IMR-90 (cell line): Measurements from ENCODE around the gene PRRC2A. TPM values are rescaled to one million over a fixed set of nuclear protein-coding genes. Genes with fewer than 3 reads are reported as not detected.

Experiments used
- ATAC-seq: fragments of 200-7000 bp; cut with Tn5 transposase; 2 replicates; pipeline ENCODE4 v1.9.1; 2020; ENCODE audit warnings: low read depth, mild to moderate bottlenecking, moderate library complexity
- BruUV-seq: library from RNA; stranded (reverse); fragments of 400-500 nt; replicated peaks from 2 replicates; lab custom pipeline; 2021; lab: Mats Ljungman, UMichigan
- CTCF ChIA-PET: fragments of 300-600 bp; formaldehyde crosslinking; extraction: SDS; loops from one replicate; lab custom pipeline; 2021; ENCODE audit warnings: antibody characterized with exemption; lab: Yijun Ruan, JAX
- POLR2A ChIA-PET: fragments of 300-600 bp; sonication (Branson Sonifier 250); formaldehyde crosslinking; loops from one replicate; lab custom pipeline; 2022; ENCODE audit warnings: antibody characterized with exemption; ENCODE audit not compliant: unreplicated experiment; lab: Charles Lee
- DNase-seq: peaks from one replicate; pipeline ENCODE4 v3.0.0; 2013
- H2AFZ ChIP-seq: replicated peaks from 2 replicates; pipeline ENCODE3; 2013; ENCODE audit warnings: low read length, mild to moderate bottlenecking; ENCODE audit not compliant: poor library complexity
- H2AK5ac ChIP-seq: 2 replicates; pipeline ENCODE4 v1.6.1; 2013; ENCODE audit warnings: low read depth, low read length, inconsistent platforms
- H2AK9ac ChIP-seq: replicated peaks from 2 replicates; pipeline ENCODE3; 2013; ENCODE audit warnings: mild to moderate bottlenecking, low read depth, low read length, moderate library complexity; ENCODE audit not compliant: poor library complexity
- H2BK120ac ChIP-seq: 2 replicates; pipeline ENCODE4 v1.6.1; 2013; ENCODE audit warnings: low read depth, low read length, inconsistent platforms
- H2BK15ac ChIP-seq: 3 replicates; pipeline ENCODE4 v1.6.1; 2013; ENCODE audit warnings: low read depth, low read length, inconsistent platforms
- H2BK20ac ChIP-seq: 2 replicates; pipeline ENCODE4 v1.6.1; 2013; ENCODE audit warnings: low read depth, mild to moderate bottlenecking, inconsistent platforms, low read length, moderate library complexity
- H2BK5ac ChIP-seq: 2 replicates; pipeline ENCODE4 v1.6.1; 2013; ENCODE audit warnings: mild to moderate bottlenecking, low read depth, low read length, inconsistent platforms; ENCODE audit not compliant: poor library complexity, severe bottlenecking
- H3K14ac ChIP-seq: replicated peaks from 2 replicates; pipeline ENCODE4 v1.6.1; 2013; ENCODE audit warnings: low read depth, low read length, inconsistent platforms
- H3K18ac ChIP-seq: 2 replicates; pipeline ENCODE4 v1.6.1; 2013; ENCODE audit warnings: low read depth, low read length, control low read depth
- H3K23ac ChIP-seq: 2 replicates; pipeline ENCODE4 v1.6.1; 2013; ENCODE audit warnings: low read depth, low read length, inconsistent platforms
- H3K27ac ChIP-seq: 2 replicates; pipeline ENCODE4 v1.5.1; 2013; ENCODE audit warnings: mild to moderate bottlenecking, control low read depth, low read length; ENCODE audit not compliant: insufficient read depth
- H3K27me3 ChIP-seq: 2 replicates; pipeline ENCODE4 v1.6.1; 2013; ENCODE audit warnings: low read length; ENCODE audit not compliant: control insufficient read depth, insufficient read depth
- H3K36me3 ChIP-seq: 2 replicates; pipeline ENCODE4 v1.6.1; 2013; ENCODE audit warnings: low read length, mixed read lengths; ENCODE audit not compliant: control insufficient read depth, insufficient read depth
- H3K4ac ChIP-seq: 2 replicates; pipeline ENCODE4 v1.6.1; 2013; ENCODE audit warnings: low read depth, low read length, inconsistent platforms
- H3K4me1 ChIP-seq: 2 replicates; pipeline ENCODE4 v1.6.1; 2013; ENCODE audit warnings: low read length, mixed read lengths; ENCODE audit not compliant: control insufficient read depth, insufficient read depth
- H3K4me2 ChIP-seq: 2 replicates; pipeline ENCODE4 v1.6.1; 2013; ENCODE audit warnings: low read depth, mild to moderate bottlenecking, control low read depth, low read length, moderate library complexity
- H3K4me3 ChIP-seq: 2 replicates; pipeline ENCODE4 v1.5.1; 2013; ENCODE audit warnings: low read depth, mild to moderate bottlenecking, control low read depth, low read length, moderate library complexity; ENCODE audit not compliant: insufficient read depth
- H3K56ac ChIP-seq: 2 replicates; pipeline ENCODE4 v1.6.1; 2013; ENCODE audit warnings: low read length, inconsistent platforms; ENCODE audit not compliant: insufficient read depth; ENCODE audit errors: extremely low read depth
- H3K79me1 ChIP-seq, 2 experiments: 2 replicates each; pipeline ENCODE4 v1.6.1; 2013; ENCODE audit warnings: low read length in 2 of 2, inconsistent platforms in 1 of 2, low read depth in 1 of 2
- H3K9ac ChIP-seq: 2 replicates; pipeline ENCODE4 v1.6.1; 2013; ENCODE audit warnings: low read depth, low read length, control low read depth
- H3K9me1 ChIP-seq: 2 replicates; pipeline ENCODE4 v1.6.1; 2013; ENCODE audit warnings: low read length, inconsistent platforms; ENCODE audit not compliant: insufficient read depth
- H3K9me3 ChIP-seq: 2 replicates; pipeline ENCODE4 v1.6.1; 2013; ENCODE audit warnings: low read length; ENCODE audit not compliant: control insufficient read depth, insufficient read depth
- H4K20me1 ChIP-seq: 2 replicates; pipeline ENCODE4 v1.6.1; 2013; ENCODE audit warnings: low read length, inconsistent platforms; ENCODE audit not compliant: insufficient read depth
- H4K5ac ChIP-seq: 2 replicates; pipeline ENCODE4 v1.6.1; 2013; ENCODE audit warnings: mild to moderate bottlenecking, low read depth, low read length, control low read depth
- H4K8ac ChIP-seq, 2 experiments: 2 replicates each; pipeline ENCODE4 v1.6.1; 2013; ENCODE audit warnings: low read depth in 2 of 2, low read length in 2 of 2, control low read depth in 1 of 2, inconsistent platforms in 1 of 2
- H4K91ac ChIP-seq: 2 replicates; pipeline ENCODE4 v1.6.1; 2013; ENCODE audit warnings: low read depth, low read length, inconsistent platforms; ENCODE audit not compliant: insufficient read depth
- BHLHE40 ChIP-seq: fragments of 150-350 bp; IDR thresholded peaks from 2 replicates; pipeline ENCODE4 v1.6.1; 2016; ENCODE audit warnings: mild to moderate bottlenecking, low read depth, low read length
- CEBPB ChIP-seq: IDR thresholded peaks from 2 replicates; pipeline ENCODE4 v1.6.1; 2012; ENCODE audit warnings: low read depth, low read length, improper control_type of control experiment
- CHD1 ChIP-seq: IDR thresholded peaks from 2 replicates; pipeline ENCODE4 v1.6.1; 2012; ENCODE audit warnings: low read depth, low read length, improper control_type of control experiment
- ELK1 ChIP-seq: fragments of 150-350 bp; IDR thresholded peaks from 2 replicates; pipeline ENCODE4 v1.6.1; 2016; ENCODE audit warnings: low read depth, mild to moderate bottlenecking, low read length, moderate library complexity, borderline replicate concordance
- FOS ChIP-seq: fragments of 150-350 bp; IDR thresholded peaks from 2 replicates; pipeline ENCODE4 v1.6.1; 2016; ENCODE audit warnings: low read depth, low read length
- MAZ ChIP-seq: IDR thresholded peaks from 2 replicates; pipeline ENCODE4 v1.6.1; 2012; ENCODE audit warnings: low read depth, mild to moderate bottlenecking, low read length, improper control_type of control experiment, moderate library complexity, borderline replicate concordance
- MXI1 ChIP-seq: IDR thresholded peaks from 2 replicates; pipeline ENCODE4 v1.6.1; 2012; ENCODE audit warnings: low read depth, mild to moderate bottlenecking, low read length, moderate library complexity, borderline replicate concordance
- POLR2A ChIP-seq: IDR thresholded peaks from 2 replicates; pipeline ENCODE4 v1.6.1; 2012; ENCODE audit warnings: mild to moderate bottlenecking, low read depth, low read length
- RFX5 ChIP-seq: IDR thresholded peaks from 2 replicates; pipeline ENCODE4 v1.8.0; 2012; ENCODE audit warnings: low read depth, mild to moderate bottlenecking, low read length, moderate library complexity
- SMC3 ChIP-seq: fragments of 150-350 bp; IDR thresholded peaks from 2 replicates; pipeline ENCODE4 v1.6.1; 2016; ENCODE audit warnings: low read depth, mild to moderate bottlenecking, antibody characterized with exemption, low read length, moderate library complexity
- USF2 ChIP-seq: fragments of 150-350 bp; IDR thresholded peaks from 2 replicates; pipeline ENCODE4 v1.6.1; 2017; ENCODE audit warnings: mild to moderate bottlenecking, antibody characterized with exemption, low read length, low read depth
- WGBS, 2 experiments: methylation state at CpG; one replicate each; pipeline versions ENCODE4 v1.1.5 to v1.1.7; 2013; ENCODE audit warnings: missing lambda C conversion rate in 2 of 2; ENCODE audit not compliant: insufficient read length in 1 of 2; ENCODE audit errors: extremely low coverage in 2 of 2; 5-methylcytosine and 5-hydroxymethylcytosine counted together
- dilution Hi-C: fragments of 300-500 bp; cut with HindIII; formaldehyde crosslinking; loops from one replicate; pipeline ENCODE4 v1.14.3; 2018; ENCODE audit warnings: low sequenced_read_pairs; ENCODE audit not compliant: unreplicated experiment
- in situ Hi-C: fragments of 300-500 bp; cut with MboI; formaldehyde crosslinking; loops from 3 replicates; pipeline ENCODE4 v1.14.3; 2019; ENCODE audit warnings: low sequenced_read_pairs, inconsistent platforms, mixed read lengths
- intact Hi-C: fragments of 100-400 bp; cut with micrococcal nuclease; formaldehyde crosslinking; loops from 2 replicates; pipeline ENCODE4 v1.10.0; 2022
- polyA plus RNA-seq, 3 experiments: library from polyadenylated mRNA; depleted of rRNA; stranded (reverse); fragments of >200 nt; gene quantifications; 2 replicates each; pipeline ENCODE4 v1.2.3, GENCODE V29; 2012; ENCODE audit warnings: low replicate concordance in 1 of 3
- total RNA-seq: library from RNA; depleted of rRNA; stranded (reverse); fragments of >200 nt; gene quantifications from 2 replicates; pipeline ENCODE4 v1.2.3, GENCODE V29; 2012

Gene PRRC2A
- total and polyA plus RNA-seq, 2 of the 4 experiments (the other 2 are of a cell fraction), result 7.7 to 88.6 TPM

GRCh38 chr6:31663961-31664789, 43.7 kb downstream of the PRRC2A start:
- H3K79me1 ChIP-seq, result peaks cover 10 to 83% of the 10 kb centered on the region in 2 experiments
- peak overlapping the region; percentile 84 for H2AK5ac ChIP-seq
- H3K56ac ChIP-seq, result peak overlapping the region; percentile 46
- peak overlapping the region; percentile 30 for H3K18ac ChIP-seq
- whole genome bisulfite sequencing, 2 experiments, result 7% methylated on average over 9 of the region's 17 CpGs; no CpG with 5 or more reads in 1 of the 2 experiments
- ATAC-seq (peak; percentile 22), DNase-seq (peak; percentile 89)
- peak overlapping the region; percentile 80 for H4K91ac ChIP-seq
- peaks cover 14% of the 10 kb centered on the region for H3K4me1 ChIP-seq
- H3K23ac ChIP-seq, result peak overlapping the region; percentile 78
- peak overlapping the region; percentile 65 for H2BK20ac ChIP-seq
- no peaks in the 10 kb centered on the region for H3K27me3 ChIP-seq
- POLR2A ChIA-PET, result interaction anchor here (0.7 to 1.4 kb wide), 3 partner anchors 12 to 66 kb away, joined by 3 to 8 read pairs (median 3); partner anchors contain the start of gene BAG6
- TSS peak; percentile 42 for BruUV-seq
- peak overlapping the region; percentile 75 for H2BK120ac ChIP-seq
- intact Hi-C loops, result loop anchor here (2.0 to 5.0 kb wide), 2 partner anchors 117 to 168 kb away; partner anchors contain the start of genes ATP6V1G2 and NFKBIL1
- no peaks in the 10 kb centered on the region for H3K9me3 ChIP-seq
- peaks cover 25% of the 10 kb centered on the region for H3K36me3 ChIP-seq
- H3K4me2 ChIP-seq, result peak overlapping the region; percentile 74
- H2BK15ac ChIP-seq, result peak overlapping the region; percentile 63; the same call in 2 of the 3 replicates
- H2AK9ac ChIP-seq, result peak overlapping the region; percentile 99
- CTCF ChIA-PET, result interaction anchor here (0.9 to 1.3 kb wide), 2 partner anchors 11 to 12 kb away, joined by 3 to 5 read pairs; partner anchors contain the start of gene BAG6
- peak overlapping the region; percentile 67 for H3K9ac ChIP-seq
- peak overlapping the region; percentile 90 for H2AFZ ChIP-seq
- H4K20me1 ChIP-seq, result peaks cover 5% of the 10 kb centered on the region
- peak overlapping the region; percentile 45 for H4K5ac ChIP-seq
- dilution Hi-C loops, result no loop called here
- no peak for TF ChIP-seq USF2
- TF ChIP-seq BHLHE40, result no peak
- peak; percentile 72; the same call in 1 of the 2 replicates for TF ChIP-seq FOS
- 0 out of 2 replicates have a peak, but pooled peaks have one; percentile 22 for TF ChIP-seq MXI1
- 0 out of 2 replicates have a peak, but pooled peaks have one; percentile 32 for TF ChIP-seq POLR2A
- TF ChIP-seq RFX5, result no peak
- peak; percentile 49; the same call in 1 of the 2 replicates for TF ChIP-seq MAZ
- no peak for TF ChIP-seq SMC3
- no peak for TF ChIP-seq CEBPB
- TF ChIP-seq CHD1, result no peak; the same call in 1 of the 2 replicates
- TF ChIP-seq ELK1, result no peak
- in situ Hi-C loops, result no loop called here
- H3K27ac ChIP-seq, result peak overlapping the region; percentile 80
- H4K8ac ChIP-seq, result peak overlapping the region; percentile 44 to 98
- H2BK5ac ChIP-seq, result peak overlapping the region; percentile 82
- H3K4ac ChIP-seq, result peak overlapping the region; percentile 80
- peak overlapping the region; percentile 74 for H3K4me3 ChIP-seq
- H3K9me1 ChIP-seq, result 0 out of 2 replicates have a peak, but pooled peaks cover 3% of the 10 kb centered on the region
- peak overlapping the region; percentile 85 for H3K14ac ChIP-seq
